ENCODE measurements around the gene GIMAP5.
"Not testable (repeated sequence)": the region's sequence is repeated elsewhere in the genome, so short reads cannot be mapped to it uniquely, and the experiment has no call there.

- not testable (repeated sequence) for TF ChIP-seq CTCF (IDR thresholded peaks at IDR 0.05; ENCODE audit: borderline replicate concordance, extremely low read depth, low read length, poor library complexity, severe bottlenecking); EZH2 (IDR thresholded peaks at IDR 0.05; ENCODE audit: borderline replicate concordance, low read depth, low read length, severe bottlenecking)
Measured at GRCh38 chr7:150774131-150774530, 36.9 kb downstream of the GIMAP5 start.

All from DND-41 (cell line).